IPS DF 6.9 (cell line): ENCODE measurements around the gene CAPN14.

Experiments used
- DNase-seq: peaks from one replicate; pipeline ENCODE4 v3.0.0-alpha.2; 2013; ENCODE audit warnings: low read depth, low spot score
- H3K27ac ChIP-seq: one replicate; pipeline ENCODE4 v1.5.1; 2013; ENCODE audit warnings: low read length, control low read depth
- H3K27me3 ChIP-seq: 2 replicates; pipeline ENCODE4 v1.6.1; 2013; ENCODE audit warnings: mild to moderate bottlenecking, low read length; ENCODE audit not compliant: control insufficient read depth, insufficient read depth
- H3K36me3 ChIP-seq: 2 replicates; pipeline ENCODE4 v1.6.1; 2013; ENCODE audit warnings: low read length; ENCODE audit not compliant: control insufficient read depth, insufficient read depth
- H3K4me1 ChIP-seq: 2 replicates; pipeline ENCODE4 v1.6.1; 2013; ENCODE audit warnings: low read length; ENCODE audit not compliant: control insufficient read depth, insufficient read depth
- H3K4me3 ChIP-seq: 2 replicates; pipeline ENCODE4 v1.5.1; 2013; ENCODE audit warnings: mild to moderate bottlenecking, low read length
- H3K9me3 ChIP-seq: 2 replicates; pipeline ENCODE4 v1.6.1; 2013; ENCODE audit warnings: low read length, inconsistent platforms; ENCODE audit not compliant: control insufficient read depth, insufficient read depth
- WGBS: extraction: QIAGEN DNeasy Blood & Tissue Kit; methylation state at CpG from one replicate; pipeline ENCODE4 v1.1.7; 2013; ENCODE audit warnings: mixed read lengths, missing lambda C conversion rate; ENCODE audit not compliant: insufficient read length, insufficient coverage; 5-methylcytosine and 5-hydroxymethylcytosine counted together

The CAPN14 gene

DNA sequence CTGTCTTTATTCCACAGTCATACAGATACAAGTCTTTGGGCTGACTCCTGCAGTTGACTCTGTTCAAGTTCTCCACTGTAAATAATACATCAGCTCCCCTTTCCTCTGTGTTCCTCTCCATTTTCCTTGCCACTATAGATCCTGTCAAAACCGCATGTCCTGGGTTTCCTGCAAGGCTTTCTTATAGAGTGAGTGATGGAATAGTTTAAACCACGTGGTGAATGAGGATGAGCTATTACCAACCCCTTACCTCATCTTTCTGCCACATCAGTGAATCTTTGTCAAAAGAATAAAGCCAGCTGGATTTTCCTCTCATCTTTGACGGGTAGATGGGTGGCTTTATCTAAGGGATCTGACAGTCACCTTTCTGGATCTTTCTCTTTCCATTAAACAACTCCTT lies 75.2 kb downstream of the CAPN14 start:
- H3K4me3 ChIP-seq: no peak overlapping the region
- H3K9me3 ChIP-seq: no peaks in the 10 kb centered on the region
- WGBS: no CpG with 5 or more reads among the region's 3 CpGs
- no peaks in the 10 kb centered on the region for H3K36me3 ChIP-seq
- H3K4me1 ChIP-seq: no peaks in the 10 kb centered on the region; the same call in 1 of the 2 replicates
- no peak for DNase-seq
- H3K27me3 ChIP-seq: peaks cover 15% of the 10 kb centered on the region; the same call in 1 of the 2 replicates
- H3K27ac ChIP-seq: no peak overlapping the region

DNA sequence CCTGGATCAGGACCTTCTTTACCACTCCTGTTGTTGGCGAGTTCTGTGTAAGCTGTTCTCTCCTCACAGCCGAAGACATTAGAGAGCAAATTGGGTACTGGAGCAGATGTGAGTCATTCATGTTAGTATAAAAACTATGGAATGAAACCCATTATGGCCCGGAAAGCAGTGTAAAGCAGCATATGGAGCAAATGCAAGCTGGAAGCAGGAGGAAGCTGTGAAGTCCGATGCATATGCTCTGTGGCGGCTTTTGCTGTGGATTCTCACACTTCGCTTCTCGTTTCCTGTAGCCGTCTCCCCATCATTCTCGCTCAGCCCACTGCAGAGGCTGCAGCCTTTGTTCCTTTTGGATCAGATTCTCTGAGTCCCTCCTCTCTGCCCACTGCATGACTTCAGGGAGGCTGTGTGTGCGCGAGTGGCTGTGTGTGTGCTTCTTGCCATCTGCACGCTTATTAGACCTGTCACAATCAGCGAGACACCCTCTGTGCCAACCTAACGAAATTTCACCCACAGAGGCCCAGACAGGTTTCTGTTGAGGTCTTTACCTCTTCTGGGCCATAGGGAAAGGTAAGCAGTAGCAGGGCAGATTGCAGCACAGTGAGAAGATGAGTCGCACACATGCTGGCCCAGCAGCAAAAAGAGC lies 75.8 kb downstream of the CAPN14 start:
- Histone ChIP-seq H3K9me3 (no peaks in the 10 kb centered on the region), H3K27ac (no peak overlapping the region), H3K4me3 (no peak overlapping the region), H3K36me3 (no peaks in the 10 kb centered on the region), H3K27me3 (peaks cover 21% of the 10 kb centered on the region; the same call in 1 of the 2 replicates), H3K4me1 (no peaks in the 10 kb centered on the region; the same call in 1 of the 2 replicates)
- WGBS: no CpG with 5 or more reads among the region's 15 CpGs
- no peak for DNase-seq

DNA sequence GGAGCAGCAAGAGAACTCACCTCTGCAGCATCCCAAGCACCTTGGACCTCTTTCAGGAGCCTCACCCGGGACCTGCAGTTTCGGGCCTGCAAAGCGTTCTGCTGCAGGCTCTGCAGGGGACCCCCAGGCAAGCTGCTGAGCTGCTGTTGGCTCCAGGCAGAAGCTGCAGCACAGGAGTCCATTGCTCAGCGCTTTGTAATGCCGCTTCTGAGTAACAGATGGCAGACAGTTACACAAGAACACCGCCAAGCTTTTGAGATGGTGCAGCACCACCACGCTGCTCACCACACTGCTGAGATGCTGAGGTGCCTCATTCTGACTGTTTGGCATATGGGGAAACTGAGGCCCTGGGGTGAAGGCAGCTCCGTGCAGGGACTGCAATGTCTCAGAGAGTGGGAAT lies 77.2 kb downstream of the CAPN14 start:
- Histone ChIP-seq H3K9me3 (no peaks in the 10 kb centered on the region), H3K4me3 (no peak overlapping the region), H3K27ac (no peak overlapping the region), H3K36me3 (no peaks in the 10 kb centered on the region), H3K4me1 (peaks cover 1% of the 10 kb centered on the region; the same call in 1 of the 2 replicates), H3K27me3 (peaks cover 26% of the 10 kb centered on the region; the same call in 1 of the 2 replicates)
- WGBS: no CpG with 5 or more reads among the region's 8 CpGs
- no peak for DNase-seq

DNA sequence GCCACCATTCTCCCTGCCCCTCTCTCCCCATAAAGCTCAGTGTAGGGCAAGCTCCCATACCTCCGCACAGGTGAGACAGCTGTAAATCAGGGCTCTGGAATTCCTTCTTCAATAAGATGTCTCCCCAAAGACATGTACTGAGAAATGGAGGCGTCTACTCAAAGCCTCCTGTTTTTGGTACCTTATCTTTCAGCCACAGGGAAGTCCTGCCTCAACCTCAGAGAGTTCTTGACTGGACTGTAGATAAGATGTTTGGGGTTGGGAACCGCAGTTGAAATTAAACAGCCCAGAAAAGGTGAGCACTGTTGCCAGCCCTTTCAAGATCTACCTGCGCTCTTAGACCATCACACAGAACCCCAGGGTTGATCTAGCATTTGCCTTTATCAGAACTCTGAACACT lies 77.6 kb downstream of the CAPN14 start:
- Histone ChIP-seq H3K4me1 (peaks cover 1% of the 10 kb centered on the region; the same call in 1 of the 2 replicates), H3K27ac (no peak overlapping the region), H3K9me3 (no peaks in the 10 kb centered on the region), H3K36me3 (no peaks in the 10 kb centered on the region), H3K27me3 (peaks cover 26% of the 10 kb centered on the region; the same call in 1 of the 2 replicates), H3K4me3 (no peak overlapping the region)
- no CpG with 5 or more reads among the region's 4 CpGs for WGBS
- DNase-seq: no peak

DNA sequence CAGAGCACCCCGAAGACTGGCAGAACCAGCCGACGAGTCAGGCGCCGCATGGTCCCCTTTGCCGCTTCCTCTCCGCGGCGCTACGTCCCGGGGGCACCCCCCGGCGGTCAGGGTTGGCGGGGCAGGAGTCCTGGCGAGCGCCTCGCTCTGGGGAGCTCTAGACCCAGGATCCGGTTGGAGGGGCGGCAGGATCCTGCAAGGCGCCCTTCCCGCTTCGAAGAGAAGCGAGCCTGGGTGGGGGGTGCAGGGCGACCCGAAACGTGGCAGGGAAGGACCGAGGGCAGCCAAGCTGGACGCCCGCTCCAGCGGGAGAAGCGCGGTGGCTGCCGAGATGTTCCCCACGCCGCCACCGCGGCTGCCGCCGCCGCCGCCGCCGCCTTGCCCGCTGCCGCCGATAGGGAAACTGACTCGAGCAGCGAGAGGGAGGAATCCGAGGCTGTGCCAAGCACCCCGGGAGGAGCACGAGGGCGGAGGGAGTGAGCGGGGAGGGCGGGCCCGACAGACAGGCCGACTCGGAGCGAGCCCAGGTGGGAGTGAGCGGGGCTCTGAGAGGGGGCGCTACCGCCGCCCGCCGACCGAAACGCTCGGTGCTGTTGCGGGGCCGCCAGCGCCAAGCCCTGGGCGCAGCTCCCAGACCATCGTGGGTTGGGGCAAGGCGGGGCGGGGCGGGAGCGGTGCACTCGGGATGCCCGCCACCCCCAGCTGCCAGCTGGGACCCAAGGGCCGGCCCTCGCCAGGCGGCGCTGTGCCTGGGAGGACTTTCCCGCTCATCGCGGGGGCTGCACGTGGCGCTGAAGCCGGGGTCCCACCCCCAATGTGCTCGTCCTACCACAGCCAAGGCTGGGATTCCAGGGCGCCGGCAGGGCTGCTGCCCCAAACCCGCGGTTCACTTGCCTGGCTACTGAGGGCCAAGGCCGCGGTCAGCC lies 79.0 kb downstream of the CAPN14 start, which contains the start of gene GALNT14:
TSS of gene GALNT14 (minus strand) at position 404 of the 926 bp plus-strand sequence. CDS start at position 50, 354 bp downstream.
- no CpG with 5 or more reads among the region's 95 CpGs for WGBS
- Histone ChIP-seq H3K9me3 (no peaks in the 10 kb centered on the region), H3K4me3 (peak within 1 kb of the TSS; percentile 57), H3K4me1 (peaks cover 1% of the 10 kb centered on the region; the same call in 1 of the 2 replicates), H3K27me3 (peaks cover 26% of the 10 kb centered on the region; the same call in 1 of the 2 replicates), H3K36me3 (no peaks in the 10 kb centered on the region), H3K27ac (no peak within 1 kb of the TSS)
- DNase-seq: peak; percentile 33

DNA sequence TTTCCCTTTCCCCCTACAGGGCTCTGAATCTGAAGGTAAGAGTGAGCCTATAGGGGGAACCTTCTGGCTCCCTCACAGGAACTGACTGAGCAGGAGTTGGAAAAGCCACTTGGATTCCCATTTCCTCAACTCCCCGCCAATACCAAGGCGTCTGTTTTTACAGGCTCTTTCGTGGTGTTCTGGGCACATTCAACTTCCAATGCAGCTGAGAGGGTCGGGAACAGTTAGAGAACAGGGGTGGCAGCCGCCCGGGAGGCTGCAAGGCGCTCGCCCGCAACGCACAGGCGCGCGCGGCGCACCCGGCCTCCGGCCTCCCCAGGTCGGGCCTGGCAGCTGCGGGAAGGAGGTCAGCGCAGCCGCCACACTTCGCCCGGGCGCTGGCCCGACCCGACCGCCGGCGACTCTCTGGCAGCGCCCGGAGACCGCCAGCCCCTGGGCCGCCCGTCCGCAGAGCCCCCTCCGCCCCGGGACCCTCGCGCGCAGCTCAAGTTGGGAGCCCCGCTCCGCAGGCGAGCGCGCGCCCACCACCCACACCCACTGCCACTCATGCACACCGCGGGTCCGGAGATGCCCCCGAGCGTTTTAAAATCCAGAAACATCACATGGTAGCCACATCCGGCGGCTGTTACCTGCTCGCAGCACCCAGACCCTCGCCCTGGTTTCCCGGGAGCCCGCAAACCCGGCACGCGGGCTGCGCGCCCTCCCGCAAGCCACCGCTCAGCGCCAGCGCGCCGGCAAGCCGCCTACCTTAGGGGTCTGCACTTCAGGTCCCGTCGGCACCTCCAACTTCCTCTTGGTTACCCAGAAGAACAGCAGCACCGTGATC lies 79.9 kb downstream of the CAPN14 start:
- H3K9me3 ChIP-seq: no peaks in the 10 kb centered on the region
- no peak for DNase-seq
- H3K4me1 ChIP-seq: peaks cover 1% of the 10 kb centered on the region
- H3K36me3 ChIP-seq: no peaks in the 10 kb centered on the region
- H3K4me3 ChIP-seq: peak overlapping the region; percentile 57; the same call in 1 of the 2 replicates
- H3K27me3 ChIP-seq: peaks cover 26% of the 10 kb centered on the region; the same call in 1 of the 2 replicates
- no CpG with 5 or more reads among the region's 72 CpGs for WGBS
- H3K27ac ChIP-seq: no peak overlapping the region

DNA sequence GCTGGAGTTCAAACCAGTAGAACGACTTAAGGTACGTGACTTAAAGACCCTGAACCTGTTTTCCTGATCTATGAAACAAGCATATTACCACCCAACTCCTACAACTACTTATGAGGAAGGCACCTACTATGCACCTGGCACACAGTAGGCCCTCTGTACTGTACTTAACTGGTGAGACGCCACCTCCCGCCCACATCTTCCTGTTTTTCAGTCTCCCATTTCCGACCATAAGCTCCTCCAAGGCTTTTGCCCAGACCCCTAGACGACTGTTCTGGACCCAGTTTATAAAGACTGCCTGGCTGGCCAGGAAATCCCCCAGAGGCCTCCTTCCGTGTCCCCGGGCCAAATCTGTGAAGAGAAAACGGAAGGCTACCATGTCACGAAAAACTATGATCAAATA lies 80.6 kb downstream of the CAPN14 start:
- Histone ChIP-seq H3K4me3 (no peak overlapping the region), H3K9me3 (no peaks in the 10 kb centered on the region), H3K27ac (no peak overlapping the region), H3K36me3 (no peaks in the 10 kb centered on the region), H3K4me1 (peaks cover 6% of the 10 kb centered on the region), H3K27me3 (peaks cover 26% of the 10 kb centered on the region; the same call in 1 of the 2 replicates)
- no peak for DNase-seq
- no CpG with 5 or more reads among the region's 10 CpGs for WGBS

DNA sequence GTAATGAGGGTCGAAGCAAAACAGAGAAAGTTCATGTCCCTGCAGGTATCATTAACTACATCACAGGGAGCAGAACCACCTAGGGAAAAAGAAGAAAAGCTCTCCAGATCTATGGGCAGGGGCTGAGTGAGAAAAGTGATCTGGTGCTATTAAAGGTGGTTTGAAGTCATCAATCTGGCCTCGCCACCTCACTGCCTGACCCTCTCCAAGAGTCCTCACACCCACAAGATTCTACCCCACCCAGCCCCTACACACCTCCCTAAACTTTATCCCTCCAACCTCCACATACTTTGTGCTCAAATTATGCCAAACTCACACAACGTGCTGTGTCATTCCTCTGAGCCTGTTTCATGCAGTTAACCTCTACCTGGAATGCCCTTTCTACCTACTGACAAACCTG lies 81.3 kb downstream of the CAPN14 start:
- H3K4me3 ChIP-seq: no peak overlapping the region

DNA sequence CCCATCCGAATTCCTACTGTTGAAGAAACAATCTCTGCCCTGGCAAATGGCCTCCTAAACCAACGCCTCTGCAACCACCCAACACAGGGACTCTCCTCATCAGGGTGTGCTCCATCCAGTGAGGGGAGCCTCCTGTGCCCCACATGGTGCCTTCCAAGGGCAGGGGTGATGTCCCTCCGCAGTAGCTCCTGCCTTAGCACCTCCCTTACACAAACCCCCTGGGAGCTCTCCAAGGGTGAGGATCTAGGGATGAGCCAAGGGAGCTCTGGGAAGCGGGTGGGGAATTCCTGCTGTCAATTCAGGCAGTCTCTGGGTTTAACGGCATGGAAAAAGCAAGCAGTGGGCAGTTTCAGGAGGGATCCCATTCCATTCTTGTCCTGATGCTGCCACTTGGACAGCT lies 82.8 kb downstream of the CAPN14 start:
- H3K27ac ChIP-seq: no peak overlapping the region
- H3K4me3 ChIP-seq: no peak overlapping the region
- no peak for DNase-seq
- H3K9me3 ChIP-seq: no peaks in the 10 kb centered on the region
- H3K36me3 ChIP-seq: no peaks in the 10 kb centered on the region
- WGBS: no CpG with 5 or more reads among the region's 5 CpGs
- peaks cover 11% of the 10 kb centered on the region for H3K4me1 ChIP-seq
- peaks cover 22% of the 10 kb centered on the region; the same call in 1 of the 2 replicates for H3K27me3 ChIP-seq

More for the DNA sequence above, 81.3 kb downstream of the CAPN14 start:
- Histone ChIP-seq H3K27me3 (peaks cover 26% of the 10 kb centered on the region; the same call in 1 of the 2 replicates), H3K36me3 (no peaks in the 10 kb centered on the region), H3K27ac (no peak overlapping the region), H3K4me1 (peaks cover 9% of the 10 kb centered on the region), H3K9me3 (no peaks in the 10 kb centered on the region)
- no CpG with 5 or more reads among the region's 3 CpGs for WGBS
- no peak for DNase-seq
